Endodermal cell (in vitro differentiated cells): ENCODE results near the gene NDOR1. TPM values are rescaled to one million over a fixed set of nuclear protein-coding genes. Genes with fewer than 3 reads are reported as not detected.

Source experiments
- DNase-seq: peaks from one replicate; pipeline ENCODE4 v3.0.0-alpha.2; 2017
- H3K27ac ChIP-seq: 2 replicates; pipeline ENCODE4 v1.5.1; 2013; ENCODE audit warnings: mild to moderate bottlenecking, low read depth, low read length, moderate library complexity
- H3K27me3 ChIP-seq: 2 replicates; pipeline ENCODE4 v1.6.1; 2013; ENCODE audit warnings: mild to moderate bottlenecking, low read length, moderate library complexity; ENCODE audit not compliant: insufficient read depth, control insufficient read depth, poor library complexity, severe bottlenecking
- H3K36me3 ChIP-seq: 2 replicates; pipeline ENCODE4 v1.7.0; 2013; ENCODE audit warnings: mild to moderate bottlenecking, low read length, moderate library complexity; ENCODE audit not compliant: control insufficient read depth, insufficient read depth
- H3K4me1 ChIP-seq: one replicate; pipeline ENCODE4 v1.7.0; 2013; ENCODE audit warnings: low read length; ENCODE audit not compliant: control insufficient read depth, insufficient read depth
- H3K4me3 ChIP-seq: 2 replicates; pipeline ENCODE4 v1.5.1; 2013; ENCODE audit warnings: mild to moderate bottlenecking, low read length, moderate library complexity
- H3K9ac ChIP-seq: 2 replicates; pipeline ENCODE4 v1.6.1; 2013; ENCODE audit warnings: mild to moderate bottlenecking, low read length, moderate library complexity; ENCODE audit not compliant: poor library complexity, severe bottlenecking; ENCODE audit errors: extremely low read depth
- H3K9me3 ChIP-seq: 2 replicates; pipeline ENCODE4 v1.6.1; 2013; ENCODE audit warnings: mild to moderate bottlenecking, low read length, moderate library complexity; ENCODE audit not compliant: control insufficient read depth
- H3K27ac Mint-ChIP-seq: 2 replicates; pipeline ENCODE4 v1.8.0; 2020; ENCODE audit warnings: mixed read lengths
- H3K27me3 Mint-ChIP-seq: 2 replicates; pipeline ENCODE4 v1.8.0; 2021; ENCODE audit warnings: mild to moderate bottlenecking, mixed read lengths; ENCODE audit not compliant: insufficient read depth
- H3K36me3 Mint-ChIP-seq: 2 replicates; pipeline ENCODE4 v1.8.0; 2020; ENCODE audit warnings: low read depth, mixed read lengths
- H3K4me1 Mint-ChIP-seq: 2 replicates; pipeline ENCODE4 v1.8.0; 2020; ENCODE audit warnings: mixed read lengths
- H3K4me3 Mint-ChIP-seq: 2 replicates; pipeline ENCODE4 v1.8.0; 2020; ENCODE audit warnings: mild to moderate bottlenecking, moderate library complexity, mixed read lengths
- H3K9me3 Mint-ChIP-seq: 2 replicates; pipeline ENCODE4 v1.8.0; 2020; ENCODE audit warnings: mild to moderate bottlenecking, mixed read lengths
- CTCF ChIP-seq: fragments of 200-600 bp; sonication (generic); conservative IDR thresholded peaks from 2 replicates; pipeline ENCODE4 v1.5.0; 2021; ENCODE audit warnings: antibody characterized with exemption, mild to moderate bottlenecking
- WGBS, 2 experiments: methylation state at CpG; one replicate each; pipeline versions ENCODE4 v1.1.5 to v1.1.7; 2013; ENCODE audit warnings: missing lambda C conversion rate in 2 of 2, mixed read lengths in 1 of 2; ENCODE audit not compliant: insufficient coverage in 1 of 2, insufficient read length in 1 of 2; 5-methylcytosine and 5-hydroxymethylcytosine counted together
- total RNA-seq, 2 donors: library from RNA; stranded (reverse); fragmentation: NEBNext Ultra II Directional in 1 of 2; extraction: Animal tissue kit (Norgen Biotek cat#: 25700) in 1 of 2; gene quantifications; 2 replicates in 1 of 2; 3 replicates in 1 of 2; pipeline ENCODE4 v1.2.1, GENCODE V29; 2021

Gene NDOR1
- total RNA-seq, 2 donors from 2014 or later: 39.2 to 41.4 TPM

- H3K9ac ChIP-seq: no peak overlapping the region
- H3K27me3 ChIP-seq: no peaks in the 10 kb centered on the region
- no peaks in the 10 kb centered on the region for H3K9me3 ChIP-seq
- H3K27me3 Mint-ChIP-seq: no peaks in the 10 kb centered on the region
- no peak overlapping the region for H3K27ac ChIP-seq
- H3K36me3 ChIP-seq: peaks cover 25% of the 10 kb centered on the region
- peaks cover 23% of the 10 kb centered on the region for H3K4me1 Mint-ChIP-seq
- peaks cover 9% of the 10 kb centered on the region for H3K36me3 Mint-ChIP-seq
- H3K4me1 ChIP-seq: peaks cover 26% of the 10 kb centered on the region
- 88 to 95% methylated on average over 3 of the region's 3 CpGs for WGBS, 2 experiments
- H3K9me3 Mint-ChIP-seq: no peaks in the 10 kb centered on the region
- no peak for DNase-seq
- H3K4me3 ChIP-seq: no peak overlapping the region
- no peak for TF ChIP-seq CTCF
- no peak overlapping the region for H3K4me3 Mint-ChIP-seq
- H3K27ac Mint-ChIP-seq: no peak overlapping the region
Measured at GRCh38 chr9:137191245-137191644, 14.3 kb upstream of the NDOR1 start.

- DNase-seq: no peak
- Mint-ChIP-seq H3K4me3 (no peak overlapping the region), H3K36me3 (peaks cover 9% of the 10 kb centered on the region), H3K4me1 (peaks cover 20% of the 10 kb centered on the region), H3K27me3 (no peaks in the 10 kb centered on the region), H3K27ac (no peak overlapping the region), H3K9me3 (no peaks in the 10 kb centered on the region)
- no peak overlapping the region for H3K9ac ChIP-seq
- H3K9me3 ChIP-seq: no peaks in the 10 kb centered on the region
- H3K27me3 ChIP-seq: no peaks in the 10 kb centered on the region
- 95 to 96% methylated on average over 14 to 22 of the region's 22 CpGs for WGBS, 2 experiments
- H3K36me3 ChIP-seq: peaks cover 19% of the 10 kb centered on the region
- H3K4me3 ChIP-seq: no peak overlapping the region
- peaks cover 23% of the 10 kb centered on the region for H3K4me1 ChIP-seq
- H3K27ac ChIP-seq: no peak overlapping the region
- no peak for TF ChIP-seq CTCF
Measured at GRCh38 chr9:137191691-137192447, 13.6 kb upstream of the NDOR1 start.

GRCh38 chr9:137192448-137192780 lies 13.1 kb upstream of the NDOR1 start:
- no peaks in the 10 kb centered on the region for H3K9me3 Mint-ChIP-seq
- H3K27me3 Mint-ChIP-seq: no peaks in the 10 kb centered on the region

More at GRCh38 chr9:137192448-137192780, 13.1 kb upstream of the NDOR1 start:
- Histone ChIP-seq H3K27me3 (no peaks in the 10 kb centered on the region), H3K4me3 (no peak overlapping the region), H3K9ac (no peak overlapping the region), H3K4me1 (peaks cover 17% of the 10 kb centered on the region), H3K9me3 (no peaks in the 10 kb centered on the region), H3K27ac (no peak overlapping the region), H3K36me3 (peaks cover 14% of the 10 kb centered on the region)
- peaks cover 9% of the 10 kb centered on the region for H3K36me3 Mint-ChIP-seq
- WGBS, 2 experiments: 92 to 100% methylated on average over 9 to 10 of the region's 10 CpGs
- DNase-seq: no peak
- H3K4me3 Mint-ChIP-seq: no peak overlapping the region
- H3K4me1 Mint-ChIP-seq: peaks cover 15% of the 10 kb centered on the region
- no peak for TF ChIP-seq CTCF
- H3K27ac Mint-ChIP-seq: no peak overlapping the region
